GM21360 (cell line): ENCODE results near the gene C10orf120.

Source experiments
- ATAC-seq: cut with Tn5 transposase; IDR thresholded peaks from one replicate; pipeline ENCODE4 v1.9.1; 2021; ENCODE audit warnings: mild to moderate bottlenecking, moderate library complexity; ENCODE audit not compliant: unreplicated experiment

C10orf120 gene

GRCh38 chr10:122699796-122700455, at the start of gene C10orf120:
C10orf120 (minus strand) TSS chr10:122699846; CDS start chr10:122699790, 56 bp downstream.
- ATAC-seq: no peak

GRCh38 chr10:122748496-122748895, 48.9 kb upstream of the C10orf120 start:
- ATAC-seq: no peak

- no peak for ATAC-seq
Measured at GRCh38 chr10:122746408-122746807, 46.8 kb upstream of the C10orf120 start.

GRCh38 chr10:122744257-122744656, 44.6 kb upstream of the C10orf120 start:
- no peak for ATAC-seq

GRCh38 chr10:122740640-122741039, 41.0 kb upstream of the C10orf120 start:
- no peak for ATAC-seq

GRCh38 chr10:122738031-122738430, 38.4 kb upstream of the C10orf120 start:
- ATAC-seq: no peak

GRCh38 chr10:122733931-122734665, 34.5 kb upstream of the C10orf120 start:
- ATAC-seq: no peak

GRCh38 chr10:122733443-122733842, 33.8 kb upstream of the C10orf120 start:
- no peak for ATAC-seq

GRCh38 chr10:122730238-122730637, 30.6 kb upstream of the C10orf120 start:
- no peak for ATAC-seq

GRCh38 chr10:122729126-122729525, 29.5 kb upstream of the C10orf120 start:
- ATAC-seq: no peak

GRCh38 chr10:122727426-122727825, 27.8 kb upstream of the C10orf120 start:
- no peak for ATAC-seq

- ATAC-seq: no peak
Measured at GRCh38 chr10:122725768-122726167, 26.1 kb upstream of the C10orf120 start.

GRCh38 chr10:122725006-122725405, 25.4 kb upstream of the C10orf120 start:
- no peak for ATAC-seq

GRCh38 chr10:122721111-122721510, 21.5 kb upstream of the C10orf120 start:
- ATAC-seq: no peak

GRCh38 chr10:122716025-122716424, 16.4 kb upstream of the C10orf120 start:
- no peak for ATAC-seq

- ATAC-seq: no peak
Measured at GRCh38 chr10:122715576-122715975, 15.9 kb upstream of the C10orf120 start.

GRCh38 chr10:122713091-122713885, 13.6 kb upstream of the C10orf120 start:
- no peak for ATAC-seq

- ATAC-seq: no peak
Measured at GRCh38 chr10:122710576-122710975, 10.9 kb upstream of the C10orf120 start.

- no peak for ATAC-seq
Measured at GRCh38 chr10:122709971-122710370, 10.3 kb upstream of the C10orf120 start.

- no peak for ATAC-seq
Measured at GRCh38 chr10:122707535-122707934, 7.9 kb upstream of the C10orf120 start.

- ATAC-seq: no peak
Measured at GRCh38 chr10:122706947-122707346, 7.3 kb upstream of the C10orf120 start.

GRCh38 chr10:122706467-122706866, 6.8 kb upstream of the C10orf120 start:
- ATAC-seq: no peak
